ENCODE measurements around the gene RET.

DNA sequence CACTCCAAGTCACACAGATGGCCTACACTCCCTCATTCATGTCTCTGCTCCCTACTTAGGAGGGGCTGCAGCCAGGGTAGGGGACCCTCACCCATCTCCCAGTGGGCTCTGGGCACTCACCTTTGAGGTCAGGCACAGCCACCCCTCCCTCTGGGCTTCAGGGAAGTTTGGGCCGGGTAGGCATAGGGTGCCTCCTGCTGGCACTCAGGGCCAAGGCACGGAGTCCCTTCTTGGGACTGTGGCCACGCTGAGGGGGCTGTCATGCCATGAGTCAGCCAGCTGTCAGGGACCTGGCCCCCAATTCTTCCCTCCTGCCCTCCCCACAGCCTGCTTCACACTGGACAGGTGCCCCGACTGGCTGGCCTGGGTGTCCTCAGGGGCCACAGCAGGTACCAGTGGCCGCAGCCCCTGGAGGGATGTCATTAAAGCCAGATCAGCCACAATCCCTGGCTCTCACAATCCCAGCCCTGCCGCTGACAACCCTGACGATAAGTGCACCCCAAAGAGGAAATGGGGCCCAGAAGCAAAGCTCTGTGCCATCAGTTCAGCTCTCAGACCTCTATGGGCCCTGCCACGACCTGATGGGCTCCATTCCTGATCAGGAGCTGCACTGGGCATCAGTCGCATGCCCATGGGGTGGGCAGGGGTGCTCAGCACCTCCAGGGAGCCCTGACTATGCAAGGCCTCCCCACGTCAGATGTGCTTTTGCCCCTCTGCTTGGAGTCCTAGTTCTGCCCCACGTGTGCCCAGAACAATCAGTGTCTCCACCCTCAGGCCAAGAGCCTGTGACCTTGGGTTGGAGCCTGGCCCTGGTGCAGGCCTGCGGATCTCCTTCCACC is 34.1 kb upstream of the RET start:
- TF ChIP-seq, protein P1, sequence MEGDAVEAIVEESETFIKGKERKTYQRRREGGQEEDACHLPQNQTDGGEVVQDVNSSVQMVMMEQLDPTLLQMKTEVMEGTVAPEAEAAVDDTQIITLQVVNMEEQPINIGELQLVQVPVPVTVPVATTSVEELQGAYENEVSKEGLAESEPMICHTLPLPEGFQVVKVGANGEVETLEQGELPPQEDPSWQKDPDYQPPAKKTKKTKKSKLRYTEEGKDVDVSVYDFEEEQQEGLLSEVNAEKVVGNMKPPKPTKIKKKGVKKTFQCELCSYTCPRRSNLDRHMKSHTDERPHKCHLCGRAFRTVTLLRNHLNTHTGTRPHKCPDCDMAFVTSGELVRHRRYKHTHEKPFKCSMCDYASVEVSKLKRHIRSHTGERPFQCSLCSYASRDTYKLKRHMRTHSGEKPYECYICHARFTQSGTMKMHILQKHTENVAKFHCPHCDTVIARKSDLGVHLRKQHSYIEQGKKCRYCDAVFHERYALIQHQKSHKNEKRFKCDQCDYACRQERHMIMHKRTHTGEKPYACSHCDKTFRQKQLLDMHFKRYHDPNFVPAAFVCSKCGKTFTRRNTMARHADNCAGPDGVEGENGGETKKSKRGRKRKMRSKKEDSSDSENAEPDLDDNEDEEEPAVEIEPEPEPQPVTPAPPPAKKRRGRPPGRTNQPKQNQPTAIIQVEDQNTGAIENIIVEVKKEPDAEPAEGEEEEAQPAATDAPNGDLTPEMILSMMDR (IDR thresholded peaks at IDR 0.05; ENCODE audit: borderline replicate concordance, extremely low read depth, low read length, poor library complexity, severe bottlenecking), result no peak
- no peak for TF ChIP-seq EZH2 (IDR thresholded peaks at IDR 0.05; ENCODE audit: borderline replicate concordance, low read depth, low read length, severe bottlenecking)

Measured in DND-41 (cell line).